RWPE2 (cell line): ENCODE measurements around the gene XPNPEP1.

Experiments used
- ATAC-seq: fragments of 200-7000 bp; cut with Tn5 transposase; 3 replicates; pipeline ENCODE4 v1.9.1; 2021; ENCODE audit warnings: low read depth
- DNase-seq: peaks from one replicate; pipeline ENCODE4 v3.0.0-alpha.2; 2020; ENCODE audit warnings: low spot score
- H3K27ac ChIP-seq: fragments of 450-650 bp; 2 replicates; pipeline ENCODE4 v1.5.1; 2017; ENCODE audit warnings: mild to moderate bottlenecking; ENCODE audit not compliant: poor library complexity, severe bottlenecking
- H3K27me3 ChIP-seq: fragments of 250-450 bp; sonication (Bioruptor Pico); 2 replicates; pipeline ENCODE4 v1.5.1; 2021; ENCODE audit warnings: mild to moderate bottlenecking, moderate library complexity; ENCODE audit not compliant: insufficient read depth, poor library complexity, severe bottlenecking
- H3K36me3 ChIP-seq: fragments of 250-450 bp; sonication (Bioruptor Pico); 2 replicates; pipeline ENCODE4 v1.5.1; 2020; ENCODE audit warnings: low read depth, mild to moderate bottlenecking, moderate library complexity
- H3K4me1 ChIP-seq: fragments of 250-450 bp; sonication (Bioruptor Pico); 2 replicates; pipeline ENCODE4 v1.5.1; 2021; ENCODE audit warnings: mild to moderate bottlenecking, moderate library complexity; ENCODE audit not compliant: insufficient read depth, poor library complexity, severe bottlenecking
- H3K4me3 ChIP-seq: fragments of 250-450 bp; sonication (Bioruptor Pico); 2 replicates; pipeline ENCODE4 v1.5.1; 2021; ENCODE audit warnings: mild to moderate bottlenecking, moderate library complexity; ENCODE audit not compliant: severe bottlenecking
- H3K9me3 ChIP-seq: fragments of 250-450 bp; sonication (Bioruptor Pico); 2 replicates; pipeline ENCODE4 v1.5.1; 2021; ENCODE audit warnings: mild to moderate bottlenecking, moderate library complexity; ENCODE audit not compliant: severe bottlenecking
- CTCF ChIP-seq: fragments of 450-650 bp; IDR thresholded peaks from one replicate; pipeline ENCODE4 v1.5.1; 2017; ENCODE audit warnings: mild to moderate bottlenecking, moderate library complexity; ENCODE audit not compliant: poor library complexity, severe bottlenecking

The XPNPEP1 gene

GRCh38 chr10:109821672-109822071 is 101.6 kb downstream of the XPNPEP1 start:
- ATAC-seq: no peak
- H3K4me3 ChIP-seq: no peak overlapping the region
- H3K4me1 ChIP-seq: no peaks in the 10 kb centered on the region
- no peaks in the 10 kb centered on the region for H3K9me3 ChIP-seq
- no peaks in the 10 kb centered on the region for H3K27me3 ChIP-seq
- no peak overlapping the region for H3K27ac ChIP-seq
- H3K36me3 ChIP-seq: no peaks in the 10 kb centered on the region
- DNase-seq: no peak
- TF ChIP-seq CTCF: no peak

GRCh38 chr10:109820620-109821405 is 102.5 kb downstream of the XPNPEP1 start:
- TF ChIP-seq CTCF: no peak
- Histone ChIP-seq H3K4me1 (no peaks in the 10 kb centered on the region), H3K4me3 (no peak overlapping the region), H3K9me3 (no peaks in the 10 kb centered on the region), H3K27me3 (no peaks in the 10 kb centered on the region), H3K36me3 (no peaks in the 10 kb centered on the region), H3K27ac (no peak overlapping the region)
- DNase-seq (no peak), ATAC-seq (no peak)

- no peaks in the 10 kb centered on the region for H3K4me1 ChIP-seq
- no peaks in the 10 kb centered on the region for H3K27me3 ChIP-seq
Measured at GRCh38 chr10:109819807-109820206, 103.5 kb downstream of the XPNPEP1 start.

More at GRCh38 chr10:109819807-109820206, 103.5 kb downstream of the XPNPEP1 start:
- Histone ChIP-seq H3K36me3 (no peaks in the 10 kb centered on the region), H3K27ac (no peak overlapping the region), H3K4me3 (no peak overlapping the region), H3K9me3 (no peaks in the 10 kb centered on the region)
- no peak for TF ChIP-seq CTCF
- no peak for ATAC-seq
- no peak for DNase-seq
